IMR-90 (cell line): ENCODE measurements around the gene LGALS3. TPM values are rescaled to one million over a fixed set of nuclear protein-coding genes. Genes with fewer than 3 reads are reported as not detected.

ENCODE experiments used
- ATAC-seq: fragments of 200-7000 bp; cut with Tn5 transposase; 2 replicates; pipeline ENCODE4 v1.9.1; 2020; ENCODE audit warnings: low read depth, mild to moderate bottlenecking, moderate library complexity
- BruUV-seq: library from RNA; stranded (reverse); fragments of 400-500 nt; replicated peaks from 2 replicates; lab custom pipeline; 2021; lab: Mats Ljungman, UMichigan
- CTCF ChIA-PET: fragments of 300-600 bp; formaldehyde crosslinking; extraction: SDS; loops from one replicate; lab custom pipeline; 2021; ENCODE audit warnings: antibody characterized with exemption; lab: Yijun Ruan, JAX
- POLR2A ChIA-PET: fragments of 300-600 bp; sonication (Branson Sonifier 250); formaldehyde crosslinking; loops from one replicate; lab custom pipeline; 2022; ENCODE audit warnings: antibody characterized with exemption; ENCODE audit not compliant: unreplicated experiment; lab: Charles Lee
- DNase-seq: peaks from one replicate; pipeline ENCODE4 v3.0.0; 2013
- H2AFZ ChIP-seq: replicated peaks from 2 replicates; pipeline ENCODE3; 2013; ENCODE audit warnings: low read length, mild to moderate bottlenecking; ENCODE audit not compliant: poor library complexity
- H2AK5ac ChIP-seq: 2 replicates; pipeline ENCODE4 v1.6.1; 2013; ENCODE audit warnings: low read depth, low read length, inconsistent platforms
- H2AK9ac ChIP-seq: replicated peaks from 2 replicates; pipeline ENCODE3; 2013; ENCODE audit warnings: mild to moderate bottlenecking, low read depth, low read length, moderate library complexity; ENCODE audit not compliant: poor library complexity
- H2BK120ac ChIP-seq: 2 replicates; pipeline ENCODE4 v1.6.1; 2013; ENCODE audit warnings: low read depth, low read length, inconsistent platforms
- H2BK15ac ChIP-seq: 3 replicates; pipeline ENCODE4 v1.6.1; 2013; ENCODE audit warnings: low read depth, low read length, inconsistent platforms
- H2BK20ac ChIP-seq: 2 replicates; pipeline ENCODE4 v1.6.1; 2013; ENCODE audit warnings: low read depth, mild to moderate bottlenecking, inconsistent platforms, low read length, moderate library complexity
- H2BK5ac ChIP-seq: 2 replicates; pipeline ENCODE4 v1.6.1; 2013; ENCODE audit warnings: mild to moderate bottlenecking, low read depth, low read length, inconsistent platforms; ENCODE audit not compliant: poor library complexity, severe bottlenecking
- H3K14ac ChIP-seq: replicated peaks from 2 replicates; pipeline ENCODE4 v1.6.1; 2013; ENCODE audit warnings: low read depth, low read length, inconsistent platforms
- H3K18ac ChIP-seq: 2 replicates; pipeline ENCODE4 v1.6.1; 2013; ENCODE audit warnings: low read depth, low read length, control low read depth
- H3K23ac ChIP-seq: 2 replicates; pipeline ENCODE4 v1.6.1; 2013; ENCODE audit warnings: low read depth, low read length, inconsistent platforms
- H3K27ac ChIP-seq: 2 replicates; pipeline ENCODE4 v1.5.1; 2013; ENCODE audit warnings: mild to moderate bottlenecking, control low read depth, low read length; ENCODE audit not compliant: insufficient read depth
- H3K27me3 ChIP-seq: 2 replicates; pipeline ENCODE4 v1.6.1; 2013; ENCODE audit warnings: low read length; ENCODE audit not compliant: control insufficient read depth, insufficient read depth
- H3K36me3 ChIP-seq: 2 replicates; pipeline ENCODE4 v1.6.1; 2013; ENCODE audit warnings: low read length, mixed read lengths; ENCODE audit not compliant: control insufficient read depth, insufficient read depth
- H3K4ac ChIP-seq: 2 replicates; pipeline ENCODE4 v1.6.1; 2013; ENCODE audit warnings: low read depth, low read length, inconsistent platforms
- H3K4me1 ChIP-seq: 2 replicates; pipeline ENCODE4 v1.6.1; 2013; ENCODE audit warnings: low read length, mixed read lengths; ENCODE audit not compliant: control insufficient read depth, insufficient read depth
- H3K4me2 ChIP-seq: 2 replicates; pipeline ENCODE4 v1.6.1; 2013; ENCODE audit warnings: low read depth, mild to moderate bottlenecking, control low read depth, low read length, moderate library complexity
- H3K4me3 ChIP-seq: 2 replicates; pipeline ENCODE4 v1.5.1; 2013; ENCODE audit warnings: low read depth, mild to moderate bottlenecking, control low read depth, low read length, moderate library complexity; ENCODE audit not compliant: insufficient read depth
- H3K56ac ChIP-seq: 2 replicates; pipeline ENCODE4 v1.6.1; 2013; ENCODE audit warnings: low read length, inconsistent platforms; ENCODE audit not compliant: insufficient read depth; ENCODE audit errors: extremely low read depth
- H3K79me1 ChIP-seq, 2 experiments: 2 replicates each; pipeline ENCODE4 v1.6.1; 2013; ENCODE audit warnings: low read length in 2 of 2, inconsistent platforms in 1 of 2, low read depth in 1 of 2
- H3K9ac ChIP-seq: 2 replicates; pipeline ENCODE4 v1.6.1; 2013; ENCODE audit warnings: low read depth, low read length, control low read depth
- H3K9me1 ChIP-seq: 2 replicates; pipeline ENCODE4 v1.6.1; 2013; ENCODE audit warnings: low read length, inconsistent platforms; ENCODE audit not compliant: insufficient read depth
- H3K9me3 ChIP-seq: 2 replicates; pipeline ENCODE4 v1.6.1; 2013; ENCODE audit warnings: low read length; ENCODE audit not compliant: control insufficient read depth, insufficient read depth
- H4K20me1 ChIP-seq: 2 replicates; pipeline ENCODE4 v1.6.1; 2013; ENCODE audit warnings: low read length, inconsistent platforms; ENCODE audit not compliant: insufficient read depth
- H4K5ac ChIP-seq: 2 replicates; pipeline ENCODE4 v1.6.1; 2013; ENCODE audit warnings: mild to moderate bottlenecking, low read depth, low read length, control low read depth
- H4K8ac ChIP-seq, 2 experiments: 2 replicates each; pipeline ENCODE4 v1.6.1; 2013; ENCODE audit warnings: low read depth in 2 of 2, low read length in 2 of 2, control low read depth in 1 of 2, inconsistent platforms in 1 of 2
- H4K91ac ChIP-seq: 2 replicates; pipeline ENCODE4 v1.6.1; 2013; ENCODE audit warnings: low read depth, low read length, inconsistent platforms; ENCODE audit not compliant: insufficient read depth
- BHLHE40 ChIP-seq: fragments of 150-350 bp; IDR thresholded peaks from 2 replicates; pipeline ENCODE4 v1.6.1; 2016; ENCODE audit warnings: mild to moderate bottlenecking, low read depth, low read length
- CEBPB ChIP-seq: IDR thresholded peaks from 2 replicates; pipeline ENCODE4 v1.6.1; 2012; ENCODE audit warnings: low read depth, low read length, improper control_type of control experiment
- CHD1 ChIP-seq: IDR thresholded peaks from 2 replicates; pipeline ENCODE4 v1.6.1; 2012; ENCODE audit warnings: low read depth, low read length, improper control_type of control experiment
- CTCF ChIP-seq: conservative IDR thresholded peaks from 2 replicates; pipeline ENCODE4 v1.5.1; 2012; ENCODE audit warnings: mild to moderate bottlenecking, low read depth, low read length, improper control_type of control experiment
- ELK1 ChIP-seq: fragments of 150-350 bp; IDR thresholded peaks from 2 replicates; pipeline ENCODE4 v1.6.1; 2016; ENCODE audit warnings: low read depth, mild to moderate bottlenecking, low read length, moderate library complexity, borderline replicate concordance
- FOS ChIP-seq: fragments of 150-350 bp; IDR thresholded peaks from 2 replicates; pipeline ENCODE4 v1.6.1; 2016; ENCODE audit warnings: low read depth, low read length
- MAFK ChIP-seq: IDR thresholded peaks from 2 replicates; pipeline ENCODE4 v1.6.1; 2012; ENCODE audit warnings: low read depth, low read length, improper control_type of control experiment
- MAZ ChIP-seq: IDR thresholded peaks from 2 replicates; pipeline ENCODE4 v1.6.1; 2012; ENCODE audit warnings: low read depth, mild to moderate bottlenecking, low read length, improper control_type of control experiment, moderate library complexity, borderline replicate concordance
- MXI1 ChIP-seq: IDR thresholded peaks from 2 replicates; pipeline ENCODE4 v1.6.1; 2012; ENCODE audit warnings: low read depth, mild to moderate bottlenecking, low read length, moderate library complexity, borderline replicate concordance
- NFE2L2 ChIP-seq: fragments of 150-350 bp; IDR thresholded peaks from 2 replicates; pipeline ENCODE4 v1.6.1; 2016; ENCODE audit warnings: low read depth, mild to moderate bottlenecking, low read length
- POLR2A ChIP-seq: IDR thresholded peaks from 2 replicates; pipeline ENCODE4 v1.6.1; 2012; ENCODE audit warnings: mild to moderate bottlenecking, low read depth, low read length
- RAD21 ChIP-seq: IDR thresholded peaks from 2 replicates; pipeline ENCODE4 v1.6.1; 2012; ENCODE audit warnings: low read length, improper control_type of control experiment
- RCOR1 ChIP-seq: IDR thresholded peaks from 2 replicates; pipeline ENCODE4 v1.6.1; 2012; ENCODE audit warnings: mild to moderate bottlenecking, low read length, improper control_type of control experiment; ENCODE audit not compliant: insufficient replicate concordance
- RFX5 ChIP-seq: IDR thresholded peaks from 2 replicates; pipeline ENCODE4 v1.8.0; 2012; ENCODE audit warnings: low read depth, mild to moderate bottlenecking, low read length, moderate library complexity
- SMC3 ChIP-seq: fragments of 150-350 bp; IDR thresholded peaks from 2 replicates; pipeline ENCODE4 v1.6.1; 2016; ENCODE audit warnings: low read depth, mild to moderate bottlenecking, antibody characterized with exemption, low read length, moderate library complexity
- USF2 ChIP-seq: fragments of 150-350 bp; IDR thresholded peaks from 2 replicates; pipeline ENCODE4 v1.6.1; 2017; ENCODE audit warnings: mild to moderate bottlenecking, antibody characterized with exemption, low read length, low read depth
- dilution Hi-C: fragments of 300-500 bp; cut with HindIII; formaldehyde crosslinking; loops from one replicate; pipeline ENCODE4 v1.14.3; 2018; ENCODE audit warnings: low sequenced_read_pairs; ENCODE audit not compliant: unreplicated experiment
- in situ Hi-C: fragments of 300-500 bp; cut with MboI; formaldehyde crosslinking; loops from 3 replicates; pipeline ENCODE4 v1.14.3; 2019; ENCODE audit warnings: low sequenced_read_pairs, inconsistent platforms, mixed read lengths
- intact Hi-C: fragments of 100-400 bp; cut with micrococcal nuclease; formaldehyde crosslinking; loops from 2 replicates; pipeline ENCODE4 v1.10.0; 2022
- polyA plus RNA-seq, 3 experiments: library from polyadenylated mRNA; depleted of rRNA; stranded (reverse); fragments of >200 nt; gene quantifications; 2 replicates each; pipeline ENCODE4 v1.2.3, GENCODE V29; 2012; ENCODE audit warnings: low replicate concordance in 1 of 3
- total RNA-seq: library from RNA; depleted of rRNA; stranded (reverse); fragments of >200 nt; gene quantifications from 2 replicates; pipeline ENCODE4 v1.2.3, GENCODE V29; 2012

The LGALS3 gene
- total and polyA plus RNA-seq, 2 of the 4 experiments (the other 2 are of a cell fraction) = 84.4 to 171 TPM

GRCh38 chr14:55139141-55139540 is 10.1 kb downstream of the LGALS3 start:
- dilution Hi-C loops (no loop called here), in situ Hi-C loops (no loop called here), intact Hi-C loops (no loop called here)
- H2BK15ac ChIP-seq = no peak overlapping the region
- no peak overlapping the region for H2AK5ac ChIP-seq
- H3K9ac ChIP-seq = no peak overlapping the region
- H2BK5ac ChIP-seq = no peak overlapping the region
- no peak overlapping the region for H2AFZ ChIP-seq
- H4K91ac ChIP-seq = no peak overlapping the region
- H3K56ac ChIP-seq = no peak overlapping the region
- CTCF ChIA-PET = interaction anchor here (0.6 kb wide), 1 partner anchor 1527 kb away, joined by 4 read pairs; no protein-coding TSS in a partner anchor
- H2BK120ac ChIP-seq = no peak overlapping the region
- H3K27ac ChIP-seq = no peak overlapping the region; the same call in 1 of the 2 replicates
- H3K4me3 ChIP-seq = no peak overlapping the region
- BruUV-seq = no TSS peak
- no peak overlapping the region for H3K23ac ChIP-seq
- no peak for TF ChIP-seq FOS
- TF ChIP-seq POLR2A = no peak
- TF ChIP-seq BHLHE40 = no peak
- no peak for TF ChIP-seq RAD21
- TF ChIP-seq RCOR1 = no peak
- no peak for TF ChIP-seq CHD1
- no peak for TF ChIP-seq ELK1
- TF ChIP-seq SMC3 = no peak
- TF ChIP-seq RFX5 = no peak
- no peak for TF ChIP-seq MAZ
- no peak for TF ChIP-seq MXI1
- TF ChIP-seq NFE2L2 = no peak
- no peak for TF ChIP-seq CTCF
- no peak for TF ChIP-seq USF2
- no peak for TF ChIP-seq MAFK
- no peak for TF ChIP-seq CEBPB
- ATAC-seq = no peak
- DNase-seq = no peak
- H3K9me1 ChIP-seq = peaks cover 18% of the 10 kb centered on the region
- H2AK9ac ChIP-seq = no peak overlapping the region
- no peak overlapping the region for H3K18ac ChIP-seq
- H3K79me1 ChIP-seq = peaks cover 42 to 73% of the 10 kb centered on the region in 2 experiments
- H4K8ac ChIP-seq = no peak overlapping the region
- H3K14ac ChIP-seq = no peak overlapping the region
- no peak overlapping the region for H4K5ac ChIP-seq
- no peaks in the 10 kb centered on the region for H3K27me3 ChIP-seq
- no peaks in the 10 kb centered on the region for H3K9me3 ChIP-seq
- peaks cover 36% of the 10 kb centered on the region for H3K36me3 ChIP-seq
- POLR2A ChIA-PET = no interaction called here
- no peak overlapping the region for H2BK20ac ChIP-seq
- H3K4ac ChIP-seq = no peak overlapping the region
- H4K20me1 ChIP-seq = peaks cover 38% of the 10 kb centered on the region
- H3K4me1 ChIP-seq = peaks cover 7% of the 10 kb centered on the region
- no peak overlapping the region for H3K4me2 ChIP-seq
